Epithelial cell of proximal tubule (primary cell): ENCODE measurements around the gene PTCD2. TPM values are rescaled to one million over a fixed set of nuclear protein-coding genes. Genes with fewer than 3 reads are reported as not detected.

Experiments used
- DNase-seq: peaks from one replicate; pipeline ENCODE4 v3.0.0-alpha.2; 2011; ENCODE audit warnings: low read depth
- H3K4me3 ChIP-seq: 2 replicates; pipeline ENCODE4 v1.5.1; 2011; ENCODE audit warnings: low read depth, mild to moderate bottlenecking, low read length
- CTCF ChIP-seq: conservative IDR thresholded peaks from 2 replicates; pipeline ENCODE4 v1.5.1; 2012; ENCODE audit warnings: low read depth, mild to moderate bottlenecking, low read length
- total RNA-seq: library from RNA; depleted of rRNA; stranded (reverse); fragments of >200 nt; gene quantifications from 2 replicates; pipeline ENCODE4 v1.2.3, GENCODE V29; 2015

Gene PTCD2
- 5.3 and 6.6 TPM in 2 replicates for total RNA-seq

- TF ChIP-seq CTCF = peak; percentile 14
- peak; percentile 86 for DNase-seq
- H3K4me3 ChIP-seq = peak within 1 kb of the TSS; percentile 91
These were observed at the start of gene PTCD2, which contains the start of gene MRPS27 for GRCh38 chr5:72319976-72320752. Gene PTCD2, plus strand, starts transcription at chr5:72320373. Its CDS starts 10 bp downstream, at chr5:72320383. Gene MRPS27, minus strand, starts transcription at chr5:72320240. Its CDS starts 19 bp downstream, at chr5:72320221.

GRCh38 chr5:72271702-72272101, 48.5 kb upstream of the PTCD2 start:
- H3K4me3 ChIP-seq = no peak overlapping the region
- no peak for TF ChIP-seq CTCF
- DNase-seq = no peak

- TF ChIP-seq CTCF = no peak
- H3K4me3 ChIP-seq = no peak overlapping the region
- no peak for DNase-seq
These were observed 47.8 kb upstream of the PTCD2 start for GRCh38 chr5:72272398-72272797.

- no peak for DNase-seq
- no peak for TF ChIP-seq CTCF
These were observed 46.6 kb upstream of the PTCD2 start for GRCh38 chr5:72273547-72273946.

GRCh38 chr5:72276219-72276752, 43.9 kb upstream of the PTCD2 start:
- TF ChIP-seq CTCF = no peak
- DNase-seq = no peak

More at GRCh38 chr5:72273547-72273946, 46.6 kb upstream of the PTCD2 start:
- H3K4me3 ChIP-seq = no peak overlapping the region

GRCh38 chr5:72280581-72281069, 39.5 kb upstream of the PTCD2 start:
- peak; percentile 62 for TF ChIP-seq CTCF
- no peak overlapping the region for H3K4me3 ChIP-seq
- DNase-seq = no peak

More at GRCh38 chr5:72276219-72276752, 43.9 kb upstream of the PTCD2 start:
- H3K4me3 ChIP-seq = no peak overlapping the region

GRCh38 chr5:72281430-72281763, 38.8 kb upstream of the PTCD2 start:
- no peak for TF ChIP-seq CTCF
- no peak for DNase-seq
- H3K4me3 ChIP-seq = no peak overlapping the region
